Inferior parietal cortex (tissue), 1 donor: ENCODE results near the gene AQP3.
"Not testable (repeated sequence)": the region's sequence is repeated elsewhere in the genome, so short reads cannot be mapped to it uniquely, and the experiment has no call there.

Experiments
- DNase-seq: peaks from one replicate; pipeline ENCODE4 v3.0.0-alpha.2; 2016; ENCODE audit errors: extremely low spot score

Gene AQP3

DNA sequence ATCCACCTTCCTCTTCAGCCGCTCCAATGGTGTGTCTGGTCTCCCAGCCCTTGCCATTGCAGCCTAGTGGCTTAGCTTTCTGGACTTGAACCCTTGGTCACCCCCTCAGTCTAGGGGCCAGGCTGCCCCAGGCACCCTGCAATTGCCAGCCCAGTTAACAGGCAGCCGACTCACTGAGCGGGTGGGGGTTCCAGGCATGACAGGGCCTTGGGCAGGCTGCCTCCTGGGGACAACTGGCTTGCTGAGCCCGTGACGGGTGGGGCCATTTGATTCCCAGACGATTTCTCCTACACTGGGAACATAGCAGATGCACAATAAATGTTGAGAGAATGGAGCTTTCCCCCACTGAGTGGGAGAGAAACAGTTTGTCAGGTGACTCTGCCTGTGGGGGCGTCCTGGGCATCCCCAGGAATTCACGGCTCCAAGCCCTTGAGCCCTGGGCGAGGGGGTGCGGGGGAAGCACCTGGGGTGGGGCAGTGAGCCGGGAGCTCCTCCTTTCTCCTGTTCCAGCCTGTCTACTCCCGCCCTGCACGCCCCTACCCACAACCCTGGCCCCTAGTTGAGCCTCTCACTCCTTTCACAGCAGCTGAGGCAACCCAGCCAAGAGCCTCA lies 32.4 kb downstream of the AQP3 start:
- DNase-seq, result no peak

DNA sequence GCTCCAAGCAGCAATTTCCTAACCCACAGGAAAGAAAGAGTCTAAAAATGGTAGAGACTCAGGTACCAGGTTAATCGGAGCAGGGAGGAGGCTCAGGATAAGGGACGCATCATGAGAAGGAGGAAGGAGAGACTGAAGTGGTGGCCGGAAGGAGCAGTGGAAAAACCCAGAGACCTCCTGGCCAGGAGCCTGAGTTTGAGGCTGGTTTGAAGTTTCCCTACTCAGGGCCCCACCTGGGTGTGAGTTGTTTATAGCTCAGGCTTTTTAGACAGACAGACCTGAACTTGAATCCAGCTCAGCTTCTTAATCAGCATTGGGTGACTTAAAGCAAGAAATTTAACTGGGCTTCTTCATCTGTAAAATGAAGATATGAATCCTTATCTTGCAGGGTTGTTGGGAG lies 33.1 kb downstream of the AQP3 start:
- DNase-seq, result no peak

DNA sequence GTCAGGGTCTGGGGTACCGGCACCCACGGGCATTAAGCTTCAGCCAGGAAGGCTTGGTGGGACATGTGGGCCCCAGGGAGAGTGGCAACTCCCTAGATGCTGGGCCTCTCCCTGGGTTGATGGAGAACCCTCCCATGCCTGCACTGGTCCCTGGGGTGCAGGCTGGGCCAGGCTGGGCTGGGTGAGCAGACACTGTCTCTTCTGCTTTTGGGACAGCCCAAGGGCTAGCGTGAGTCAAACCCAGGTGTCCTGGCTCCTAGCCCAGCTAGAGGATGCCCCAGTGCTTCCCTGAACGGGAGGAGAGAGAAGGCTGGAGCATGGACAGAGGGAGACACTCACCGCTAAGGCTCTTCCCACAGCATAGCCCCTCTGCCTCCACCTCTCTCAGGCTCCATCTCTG lies 39.3 kb downstream of the AQP3 start:
- DNase-seq, result no peak

DNA sequence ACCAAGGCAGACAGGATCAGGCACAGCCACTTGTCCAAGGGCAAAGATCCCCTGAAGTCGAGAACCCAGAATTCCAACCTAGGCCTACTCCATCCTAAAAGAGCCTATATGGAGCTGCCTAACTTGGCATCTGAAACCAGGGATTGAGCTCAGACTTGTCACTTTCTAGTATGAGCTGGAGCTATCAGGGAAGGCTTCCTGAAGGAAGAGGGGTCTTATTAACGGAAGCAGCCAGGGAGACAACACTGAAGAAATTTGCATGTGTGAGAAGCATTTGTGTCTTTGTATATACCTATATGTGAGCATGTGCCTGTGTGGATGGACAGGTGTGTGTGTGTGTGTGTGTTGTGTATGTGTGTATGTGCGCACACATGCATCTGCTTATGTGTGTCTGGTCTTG lies 40.3 kb downstream of the AQP3 start:
- DNase-seq, result no peak

DNA sequence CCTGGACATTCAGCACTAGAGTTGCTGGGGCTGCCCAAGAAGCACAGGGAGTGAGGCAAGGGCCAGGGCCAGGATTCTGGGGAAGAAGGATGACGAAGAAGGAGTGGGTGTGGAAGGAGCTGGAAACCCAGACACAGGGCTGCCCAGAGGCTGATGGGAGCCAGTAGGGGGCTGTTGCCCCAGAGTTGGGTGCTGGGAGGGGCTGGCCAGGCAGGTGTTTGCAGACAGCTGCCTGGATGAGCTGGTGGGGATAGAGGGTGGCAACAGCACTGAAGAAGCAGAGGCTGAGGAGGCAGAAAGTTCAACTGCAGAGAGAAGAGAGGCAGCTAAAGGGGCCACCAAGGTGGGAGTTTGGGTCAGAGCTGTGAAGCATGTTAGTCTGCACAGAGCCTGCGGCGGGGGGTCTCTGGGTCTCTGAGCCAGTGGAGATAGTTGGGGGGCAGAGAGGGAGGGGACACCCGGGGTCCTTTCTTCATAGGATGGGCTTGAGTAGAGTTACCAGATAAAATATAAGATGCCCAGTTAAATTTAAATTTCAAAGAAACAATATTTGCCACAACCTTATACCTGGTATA lies 42.5 kb downstream of the AQP3 start:
- no peak for DNase-seq

DNA sequence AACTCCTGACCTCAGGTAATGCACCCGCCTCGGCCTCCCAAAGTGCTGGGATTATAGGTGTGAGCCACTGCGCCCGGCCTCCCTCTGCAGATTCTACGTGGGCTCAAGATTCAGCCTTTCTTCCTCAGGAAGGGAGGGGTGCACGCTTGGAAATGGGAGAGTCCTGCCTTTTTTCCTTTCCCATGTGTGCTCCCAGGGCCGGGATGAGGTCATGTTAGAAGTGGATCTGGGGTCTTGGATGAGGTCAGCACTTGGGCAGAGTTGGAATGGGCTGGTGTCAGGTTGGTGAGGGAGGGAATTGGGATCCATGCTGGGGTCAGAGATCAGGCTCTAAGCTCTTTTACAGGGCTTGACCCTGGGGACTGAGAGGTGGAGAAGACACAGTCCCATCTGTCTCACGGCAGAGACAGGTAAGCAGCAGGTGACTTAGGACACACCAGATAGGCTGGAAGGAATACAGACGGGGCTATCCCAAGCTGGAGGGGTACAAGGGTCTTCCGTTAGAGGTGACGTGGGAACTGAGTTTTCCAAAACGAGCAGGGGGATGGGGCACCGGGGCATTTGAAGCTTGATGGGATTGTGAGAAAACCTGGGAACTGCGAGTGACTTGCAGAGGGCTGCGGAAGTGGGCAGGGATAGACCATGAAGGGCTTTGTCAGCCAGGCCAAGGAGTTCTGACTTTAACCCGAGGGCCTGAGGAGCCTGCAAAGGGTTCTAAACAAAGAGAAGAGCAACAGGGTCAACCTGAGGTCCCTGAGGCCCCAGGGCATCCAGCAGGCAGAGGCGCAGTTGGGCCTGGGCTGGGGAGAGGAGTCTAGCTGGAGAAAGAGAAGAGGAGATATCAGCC lies 43.2 kb downstream of the AQP3 start:
- DNase-seq, result no peak

DNA sequence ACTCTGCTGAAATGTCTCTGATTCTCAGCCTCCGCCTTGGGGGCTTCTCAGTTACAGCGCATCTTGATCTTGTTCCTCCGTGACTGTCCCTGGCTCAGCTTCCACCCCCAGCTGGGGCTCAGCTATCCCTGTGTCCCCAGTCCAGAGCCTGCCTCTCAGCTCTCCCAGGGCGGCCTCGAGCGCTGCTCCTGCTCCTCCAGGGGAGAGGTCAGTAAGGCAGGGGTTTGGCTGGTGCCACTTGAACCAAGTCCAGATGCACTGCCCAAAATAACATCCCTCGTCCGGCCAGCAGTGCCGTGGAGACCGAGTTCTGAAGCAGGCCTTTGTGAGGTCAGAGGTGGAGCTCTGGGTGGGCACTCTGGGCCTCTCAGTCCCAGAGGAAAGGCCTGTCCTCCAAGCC lies 45.0 kb downstream of the AQP3 start, which contains the start of gene AQP7:
TSS of gene AQP7 (minus strand) at position 198 of the 400 bp plus-strand sequence. CDS start 1,306 bp downstream, outside the sequence.
- not testable (repeated sequence) for DNase-seq

DNA sequence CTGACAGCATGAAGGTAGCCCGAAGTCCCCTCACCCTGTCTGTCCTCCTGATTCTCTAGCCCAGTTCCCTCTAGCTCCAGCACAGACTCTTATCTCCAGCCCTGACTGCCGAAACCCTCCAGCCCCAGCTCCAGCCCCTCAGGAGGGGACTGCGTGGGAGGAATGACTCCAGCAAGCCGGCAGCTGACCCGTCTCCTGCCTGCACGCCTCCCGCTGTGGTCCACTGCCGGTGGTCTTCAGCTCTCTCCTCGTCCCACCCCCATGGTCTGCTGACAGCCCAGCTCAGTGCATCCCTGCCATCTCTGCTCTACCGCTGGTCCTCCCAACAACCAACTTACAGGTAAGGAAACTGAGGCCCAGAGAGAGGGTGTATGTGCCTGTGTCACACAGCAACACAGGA lies 45.6 kb downstream of the AQP3 start:
- DNase-seq, result not testable (repeated sequence)

DNA sequence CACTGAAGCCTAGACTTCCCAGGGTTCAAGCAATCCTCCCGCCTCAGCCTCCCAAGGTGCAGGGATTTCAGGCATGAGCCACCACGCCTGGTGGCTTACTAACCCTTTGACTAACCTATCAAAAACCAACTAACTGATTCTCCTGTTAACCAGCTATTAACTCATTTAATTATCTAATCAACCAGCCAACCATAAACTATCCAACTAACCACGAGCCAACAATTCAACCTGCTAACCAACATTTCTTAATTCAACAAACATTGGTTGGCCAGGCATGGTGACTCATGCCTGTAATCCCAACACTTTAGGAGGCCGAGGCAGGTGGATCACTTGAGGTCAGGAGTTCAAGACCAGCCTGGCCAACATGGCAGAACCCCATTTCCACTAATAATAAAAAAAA lies 48.3 kb downstream of the AQP3 start:
- not testable (repeated sequence) for DNase-seq

DNA sequence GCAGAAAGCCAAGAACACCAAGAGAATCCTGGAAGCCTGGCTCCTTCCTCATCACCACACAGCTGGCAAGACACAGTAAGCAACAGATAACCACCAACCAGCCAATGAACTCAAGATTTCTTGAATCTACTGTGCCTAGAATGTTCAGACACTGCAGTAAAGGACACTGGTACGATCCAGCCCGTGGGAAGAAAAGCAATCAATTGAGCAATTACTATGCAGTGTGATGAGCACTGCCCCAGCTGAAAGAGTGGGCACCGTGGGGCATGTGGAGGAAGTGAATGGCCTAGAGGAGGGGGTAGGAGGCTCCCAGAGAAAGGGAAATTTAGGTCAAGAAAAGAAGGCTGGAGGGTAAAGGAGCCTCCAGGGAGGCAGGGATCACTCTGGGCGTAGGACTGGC lies 49.6 kb downstream of the AQP3 start:
- DNase-seq, result not testable (repeated sequence)

DNA sequence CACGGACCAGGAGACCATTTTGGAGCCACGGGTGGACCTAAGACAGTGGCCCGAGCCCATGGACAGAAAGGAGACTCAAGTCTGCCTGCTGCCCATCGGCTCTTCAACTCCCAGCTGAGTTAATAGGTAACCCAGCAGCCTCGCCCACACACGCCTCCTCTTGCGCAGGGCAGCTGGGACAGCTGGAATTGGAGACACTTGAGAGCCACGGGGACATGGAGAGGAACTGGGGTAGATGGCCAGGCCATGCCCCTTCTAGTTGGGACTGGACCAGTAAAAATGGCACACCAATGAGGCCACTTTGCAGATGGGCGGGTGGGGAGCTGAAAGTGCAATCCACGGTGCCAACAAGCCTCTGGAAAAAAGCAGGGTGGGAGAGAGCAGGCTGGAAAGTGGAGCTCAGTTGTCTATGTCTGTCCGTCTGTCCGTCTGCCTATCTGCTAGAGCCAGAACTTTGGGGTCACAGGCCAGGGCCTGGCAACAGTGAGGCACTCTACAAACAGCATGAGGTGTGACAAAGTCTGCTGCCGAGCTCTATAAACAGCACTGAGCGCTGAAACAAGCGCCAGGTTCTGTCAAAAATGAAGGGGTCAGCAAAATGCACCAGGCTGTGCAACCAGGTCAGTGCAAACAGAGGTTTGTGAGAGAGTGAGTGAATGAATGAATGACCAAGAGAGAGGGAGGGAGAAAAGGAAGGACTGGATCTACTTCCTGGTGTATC lies 52.1 kb downstream of the AQP3 start:
- not testable (repeated sequence) for DNase-seq

DNA sequence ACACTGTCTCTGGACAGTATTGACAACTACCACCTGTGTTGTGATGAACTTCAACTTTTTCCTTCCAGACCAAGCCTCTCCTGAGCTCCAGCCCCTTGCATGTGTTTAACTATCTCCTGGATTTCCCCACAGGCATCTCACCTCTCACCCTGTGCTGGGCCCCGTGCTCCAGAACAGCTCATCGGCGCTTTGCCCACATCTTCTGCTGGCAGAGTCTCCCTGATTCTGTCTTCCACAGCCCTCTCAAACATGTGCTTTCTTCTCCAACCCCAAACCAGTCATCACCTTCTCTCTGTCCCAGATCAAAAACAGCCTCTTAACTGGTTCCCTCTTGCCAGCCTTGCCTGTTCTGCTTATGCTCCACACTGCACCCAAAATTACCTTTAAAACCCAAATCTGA lies 53.4 kb downstream of the AQP3 start:
- DNase-seq, result not testable (repeated sequence)

DNA sequence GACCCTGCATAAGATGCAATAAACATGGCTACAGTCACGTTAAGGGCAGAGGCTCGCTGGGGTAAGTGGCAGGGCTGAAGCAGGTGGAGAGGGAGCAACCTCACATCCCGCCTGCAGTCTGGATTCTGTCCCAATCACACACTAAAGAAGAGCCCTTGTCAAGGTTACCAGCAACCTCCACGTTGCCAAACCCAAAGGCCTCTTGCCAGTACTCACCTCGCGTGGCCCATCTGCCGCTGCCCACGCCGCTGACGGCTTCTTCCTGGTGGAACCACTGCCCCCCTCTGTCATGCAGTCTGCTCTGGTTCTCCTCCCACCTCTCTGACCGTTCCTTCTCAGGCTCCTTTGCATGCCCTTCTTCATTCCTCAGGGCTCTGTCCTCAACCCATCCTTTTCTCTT lies 53.8 kb downstream of the AQP3 start:
- DNase-seq, result no peak

DNA sequence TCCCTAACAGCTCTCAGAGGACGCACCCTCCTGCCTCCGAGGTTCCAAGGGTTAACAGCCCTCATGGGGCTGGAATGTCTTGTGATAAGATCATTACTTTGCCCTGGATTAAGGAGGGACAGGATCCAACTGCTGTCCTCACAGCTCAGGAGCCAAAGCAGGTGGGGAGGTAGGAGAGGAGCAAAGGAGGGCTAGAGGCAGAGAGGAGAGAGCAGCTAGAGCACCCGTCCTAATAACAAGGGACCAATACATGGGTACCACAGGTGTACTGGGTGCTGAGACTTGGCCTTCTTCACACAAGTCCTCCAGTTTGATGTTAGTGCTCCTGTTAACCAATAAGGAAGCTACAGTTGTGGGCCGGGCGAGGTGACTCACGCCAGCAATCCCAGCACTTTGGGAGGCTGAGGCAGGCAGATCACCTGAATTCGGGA lies 54.8 kb downstream of the AQP3 start:
- DNase-seq, result not testable (repeated sequence)
